ENCODE results near the gene DGKG.

DNA sequence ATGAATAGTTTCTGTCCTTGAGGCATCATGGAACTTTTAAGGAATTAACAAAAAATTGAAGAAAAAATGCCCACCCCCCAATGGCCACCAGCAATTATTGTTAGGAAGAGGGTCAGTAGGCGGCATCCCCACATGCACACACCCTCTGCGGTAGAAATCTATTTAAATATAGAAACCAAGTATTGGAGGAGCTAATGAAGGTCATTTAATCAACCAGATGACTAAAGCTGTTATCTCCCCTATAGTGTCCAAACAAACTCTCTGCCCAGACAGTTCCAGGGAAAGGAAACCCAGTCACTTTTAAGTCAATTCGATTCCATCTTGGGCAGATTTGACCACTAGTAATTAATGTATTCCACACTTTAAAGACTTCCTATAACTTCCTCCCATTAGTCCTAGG is 47.1 kb downstream of the DGKG start:
- TF ChIP-seq, protein P1, sequence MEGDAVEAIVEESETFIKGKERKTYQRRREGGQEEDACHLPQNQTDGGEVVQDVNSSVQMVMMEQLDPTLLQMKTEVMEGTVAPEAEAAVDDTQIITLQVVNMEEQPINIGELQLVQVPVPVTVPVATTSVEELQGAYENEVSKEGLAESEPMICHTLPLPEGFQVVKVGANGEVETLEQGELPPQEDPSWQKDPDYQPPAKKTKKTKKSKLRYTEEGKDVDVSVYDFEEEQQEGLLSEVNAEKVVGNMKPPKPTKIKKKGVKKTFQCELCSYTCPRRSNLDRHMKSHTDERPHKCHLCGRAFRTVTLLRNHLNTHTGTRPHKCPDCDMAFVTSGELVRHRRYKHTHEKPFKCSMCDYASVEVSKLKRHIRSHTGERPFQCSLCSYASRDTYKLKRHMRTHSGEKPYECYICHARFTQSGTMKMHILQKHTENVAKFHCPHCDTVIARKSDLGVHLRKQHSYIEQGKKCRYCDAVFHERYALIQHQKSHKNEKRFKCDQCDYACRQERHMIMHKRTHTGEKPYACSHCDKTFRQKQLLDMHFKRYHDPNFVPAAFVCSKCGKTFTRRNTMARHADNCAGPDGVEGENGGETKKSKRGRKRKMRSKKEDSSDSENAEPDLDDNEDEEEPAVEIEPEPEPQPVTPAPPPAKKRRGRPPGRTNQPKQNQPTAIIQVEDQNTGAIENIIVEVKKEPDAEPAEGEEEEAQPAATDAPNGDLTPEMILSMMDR (IDR thresholded peaks at IDR 0.05): no peak
- no peak for TF ChIP-seq EZH2 (IDR thresholded peaks at IDR 0.05; ENCODE audit: borderline replicate concordance, insufficient read depth, low read depth, low read length, poor library complexity, severe bottlenecking)

All from B cell (primary cell).